RWPE1 (cell line): ENCODE measurements around the gene ZNRD2.
A peak's percentile ranks its signal among the peaks of the same experiment; 100 is the strongest.

Source experiments
- CTCF ChIA-PET: fragments of 350-600 bp; sonication (Branson Sonifier 250); formaldehyde crosslinking; extraction: SDS; loops from one replicate; lab custom pipeline; 2021; lab: Yijun Ruan, JAX
- POLR2A ChIA-PET: fragments of 400-600 bp; formaldehyde crosslinking; extraction: SDS; loops from one replicate; lab custom pipeline; 2020; ENCODE audit warnings: antibody characterized with exemption; ENCODE audit not compliant: low non-redundant PET; lab: Yijun Ruan, JAX
- DNase-seq: peaks from one replicate; pipeline ENCODE4 v3.0.0; 2012; ENCODE audit warnings: low spot score
- H3K27ac ChIP-seq: fragments of 450-650 bp; 2 replicates; pipeline ENCODE4 v1.5.1; 2017
- TF ChIP-seq, protein P1 (sequence below): fragments of 450-650 bp; conservative IDR thresholded peaks from 2 replicates; pipeline ENCODE4 v1.5.1; 2017; ENCODE audit warnings: low read depth, mild to moderate bottlenecking

ZNRD2 gene

GRCh38 chr11:65595543-65596281 is 25.4 kb downstream of the ZNRD2 start, which contains the start of gene KCNK7:
TSS of gene KCNK7 (minus strand) at chr11:65595800. CDS start at chr11:65595772, 28 bp downstream.
- TF ChIP-seq, protein P1, sequence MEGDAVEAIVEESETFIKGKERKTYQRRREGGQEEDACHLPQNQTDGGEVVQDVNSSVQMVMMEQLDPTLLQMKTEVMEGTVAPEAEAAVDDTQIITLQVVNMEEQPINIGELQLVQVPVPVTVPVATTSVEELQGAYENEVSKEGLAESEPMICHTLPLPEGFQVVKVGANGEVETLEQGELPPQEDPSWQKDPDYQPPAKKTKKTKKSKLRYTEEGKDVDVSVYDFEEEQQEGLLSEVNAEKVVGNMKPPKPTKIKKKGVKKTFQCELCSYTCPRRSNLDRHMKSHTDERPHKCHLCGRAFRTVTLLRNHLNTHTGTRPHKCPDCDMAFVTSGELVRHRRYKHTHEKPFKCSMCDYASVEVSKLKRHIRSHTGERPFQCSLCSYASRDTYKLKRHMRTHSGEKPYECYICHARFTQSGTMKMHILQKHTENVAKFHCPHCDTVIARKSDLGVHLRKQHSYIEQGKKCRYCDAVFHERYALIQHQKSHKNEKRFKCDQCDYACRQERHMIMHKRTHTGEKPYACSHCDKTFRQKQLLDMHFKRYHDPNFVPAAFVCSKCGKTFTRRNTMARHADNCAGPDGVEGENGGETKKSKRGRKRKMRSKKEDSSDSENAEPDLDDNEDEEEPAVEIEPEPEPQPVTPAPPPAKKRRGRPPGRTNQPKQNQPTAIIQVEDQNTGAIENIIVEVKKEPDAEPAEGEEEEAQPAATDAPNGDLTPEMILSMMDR, result no peak
- DNase-seq, result no peak
- ChIA-PET POLR2A (interaction anchor here (0.9 kb wide), 1 partner anchor 9 kb away, joined by 3 read pairs; no protein-coding TSS in a partner anchor), CTCF (interaction anchor here (0.5 kb wide), 1 partner anchor 109 kb away, joined by 4 read pairs; no protein-coding TSS in a partner anchor)
- peak within 1 kb of the TSS; percentile 67 for H3K27ac ChIP-seq

DNA sequence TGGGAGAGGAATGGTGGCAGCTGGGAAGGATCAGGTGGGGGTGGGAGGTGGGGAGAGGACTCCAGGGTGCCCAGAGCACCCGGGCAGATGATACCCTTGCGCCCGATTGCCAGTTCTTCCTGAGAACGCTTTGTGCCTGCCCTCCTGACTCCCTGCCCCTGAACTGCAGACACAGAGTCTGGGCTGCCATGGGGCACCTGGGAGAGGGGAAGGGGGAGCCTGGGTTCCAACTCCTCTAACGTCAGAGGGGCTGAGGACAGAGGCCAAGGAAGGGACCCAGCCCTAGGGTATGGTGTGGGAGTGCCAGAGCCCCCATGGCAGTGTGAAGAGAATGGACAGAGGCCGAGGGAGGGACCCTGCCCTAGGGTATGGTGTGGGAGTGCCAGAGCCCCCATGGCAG is 26.2 kb downstream of the ZNRD2 start:
- no peak overlapping the region; the same call in 1 of the 2 replicates for H3K27ac ChIP-seq
- no peak for DNase-seq
- CTCF ChIA-PET, result interaction anchor here (0.5 kb wide), 1 partner anchor 70 kb away, joined by 3 read pairs; no protein-coding TSS in a partner anchor
- POLR2A ChIA-PET, result interaction anchor here (0.9 kb wide), 1 partner anchor 8 kb away, joined by 3 read pairs; no protein-coding TSS in a partner anchor
- TF ChIP-seq, protein P1, result no peak

DNA sequence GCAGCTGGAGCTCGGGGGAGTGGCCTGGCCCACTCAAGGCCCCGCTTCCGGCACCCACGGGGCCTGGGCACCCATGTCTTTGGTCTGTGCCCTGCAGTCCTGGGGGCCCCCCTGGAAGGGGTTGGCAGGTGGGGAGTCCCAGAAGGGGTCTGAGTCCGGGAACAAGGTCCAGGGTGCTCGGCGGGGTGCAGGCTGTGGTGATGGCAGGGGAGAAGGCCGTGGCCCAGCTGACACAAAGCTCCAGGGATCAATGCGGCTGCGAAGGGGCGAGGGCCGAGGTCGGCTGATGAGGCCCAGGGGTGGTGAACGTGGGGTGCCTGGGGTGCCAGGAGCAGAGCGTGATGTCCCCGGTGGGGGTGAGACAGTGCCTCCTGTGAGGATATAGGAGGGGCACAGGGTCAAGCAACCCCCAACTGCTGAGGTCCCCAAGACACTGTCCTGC is 28.0 kb downstream of the ZNRD2 start:
- ChIA-PET POLR2A (no interaction called here), CTCF (interaction anchor here (0.6 kb wide), 1 partner anchor 11 kb away, joined by 3 read pairs; no protein-coding TSS in a partner anchor)
- no peak for DNase-seq
- peak overlapping the region; percentile 11; the same call in 1 of the 2 replicates for H3K27ac ChIP-seq
- TF ChIP-seq, protein P1, result no peak

- no peak overlapping the region for H3K27ac ChIP-seq
- ChIA-PET CTCF (interaction anchor here (0.6 to 0.7 kb wide), 2 partner anchors 16 to 44 kb away, joined by 3 read pairs; partner anchors contain the start of gene PCNX3), POLR2A (no interaction called here)
- no peak for DNase-seq
- TF ChIP-seq, protein P1, result no peak
Observed at GRCh38 chr11:65599216-65599954, 29.1 kb downstream of the ZNRD2 start.

GRCh38 chr11:65599955-65600246 is 29.6 kb downstream of the ZNRD2 start:
- DNase-seq, result no peak
- ChIA-PET POLR2A (no interaction called here), CTCF (interaction anchor here (0.6 kb wide), 1 partner anchor 44 kb away, joined by 3 read pairs; no protein-coding TSS in a partner anchor)
- TF ChIP-seq, protein P1, result no peak
- H3K27ac ChIP-seq, result 0 out of 2 replicates have a peak overlapping the region, but pooled peaks have one; percentile 9

DNA sequence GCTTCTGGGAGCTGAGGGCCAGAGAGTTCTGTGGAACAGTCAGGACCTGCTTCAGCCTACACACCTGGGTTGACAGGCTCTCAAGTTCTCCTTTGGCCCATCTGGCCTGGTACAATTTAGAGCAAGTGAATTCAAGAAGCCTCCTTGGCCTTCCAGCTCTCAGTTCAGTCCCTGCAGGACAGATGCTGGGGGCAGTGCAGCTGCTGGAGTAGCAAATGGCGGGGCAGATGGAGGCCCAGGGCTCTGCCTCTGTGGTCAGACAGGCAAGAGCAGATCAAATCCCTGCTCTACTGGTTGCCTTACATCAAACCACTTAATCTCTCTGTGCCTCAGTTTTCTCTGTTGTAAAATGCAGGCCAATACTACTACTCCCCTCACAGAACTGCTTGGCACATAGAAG is 34.0 kb downstream of the ZNRD2 start:
- TF ChIP-seq, protein P1, result no peak
- DNase-seq, result no peak
- H3K27ac ChIP-seq, result peak overlapping the region; percentile 17; the same call in 1 of the 2 replicates
- ChIA-PET CTCF (interaction anchor here (1.3 kb wide), 1 partner anchor 10 kb away, joined by 4 read pairs; no protein-coding TSS in a partner anchor), POLR2A (interaction anchor here (0.6 kb wide), 1 partner anchor 448 kb away, joined by 5 read pairs; the partner anchor contains the start of gene SF3B2)
